Measurements from ENCODE around the gene FUBP1. TPM values are rescaled to one million over a fixed set of nuclear protein-coding genes. Genes with fewer than 3 reads are reported as not detected.

The FUBP1 gene
- total and polyA plus RNA-seq, 9 of the 15 experiments (the other 6 are each of a cell fraction or from before 2014, with no cell fraction given), result 104 to 294 (median 213) TPM

DNA sequence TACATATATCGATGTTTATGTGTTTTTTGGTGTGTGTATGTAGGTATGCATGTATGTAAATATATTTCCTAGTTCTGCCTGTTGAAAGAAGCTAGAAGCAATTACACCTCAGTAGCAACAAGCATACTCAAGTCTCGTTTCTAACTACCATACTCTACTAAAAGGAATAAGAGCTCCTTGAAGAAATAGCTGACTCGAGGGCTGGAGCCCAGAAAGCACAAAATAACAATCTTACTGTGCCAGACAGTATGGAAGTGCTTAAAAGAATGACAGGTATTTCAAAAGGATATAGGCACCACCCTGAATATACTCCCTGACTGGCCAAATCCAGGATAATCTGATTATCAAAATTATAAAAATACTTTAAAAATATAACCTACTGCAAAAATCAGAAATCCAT lies 23.2 kb downstream of the FUBP1 start:
- FAIRE-seq, result no peak
- in situ Hi-C loops (cut with MboI), result no loop called here
- no peak for TF ChIP-seq ZZZ3 (IDR thresholded peaks at IDR 0.05)
- TF ChIP-seq RAD51 (IDR thresholded peaks at IDR 0.05; ENCODE audit: borderline replicate concordance, low read depth), result no peak
- no peak for TF ChIP-seq ZNF583 (CRISPR knock-in tag; IDR thresholded peaks at IDR 0.05)
- TF ChIP-seq, protein P1, sequence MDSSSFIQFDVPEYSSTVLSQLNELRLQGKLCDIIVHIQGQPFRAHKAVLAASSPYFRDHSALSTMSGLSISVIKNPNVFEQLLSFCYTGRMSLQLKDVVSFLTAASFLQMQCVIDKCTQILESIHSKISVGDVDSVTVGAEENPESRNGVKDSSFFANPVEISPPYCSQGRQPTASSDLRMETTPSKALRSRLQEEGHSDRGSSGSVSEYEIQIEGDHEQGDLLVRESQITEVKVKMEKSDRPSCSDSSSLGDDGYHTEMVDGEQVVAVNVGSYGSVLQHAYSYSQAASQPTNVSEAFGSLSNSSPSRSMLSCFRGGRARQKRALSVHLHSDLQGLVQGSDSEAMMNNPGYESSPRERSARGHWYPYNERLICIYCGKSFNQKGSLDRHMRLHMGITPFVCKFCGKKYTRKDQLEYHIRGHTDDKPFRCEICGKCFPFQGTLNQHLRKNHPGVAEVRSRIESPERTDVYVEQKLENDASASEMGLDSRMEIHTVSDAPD (CRISPR knock-in tag; IDR thresholded peaks at IDR 0.05), result no peak
- TF ChIP-seq, protein P2, sequence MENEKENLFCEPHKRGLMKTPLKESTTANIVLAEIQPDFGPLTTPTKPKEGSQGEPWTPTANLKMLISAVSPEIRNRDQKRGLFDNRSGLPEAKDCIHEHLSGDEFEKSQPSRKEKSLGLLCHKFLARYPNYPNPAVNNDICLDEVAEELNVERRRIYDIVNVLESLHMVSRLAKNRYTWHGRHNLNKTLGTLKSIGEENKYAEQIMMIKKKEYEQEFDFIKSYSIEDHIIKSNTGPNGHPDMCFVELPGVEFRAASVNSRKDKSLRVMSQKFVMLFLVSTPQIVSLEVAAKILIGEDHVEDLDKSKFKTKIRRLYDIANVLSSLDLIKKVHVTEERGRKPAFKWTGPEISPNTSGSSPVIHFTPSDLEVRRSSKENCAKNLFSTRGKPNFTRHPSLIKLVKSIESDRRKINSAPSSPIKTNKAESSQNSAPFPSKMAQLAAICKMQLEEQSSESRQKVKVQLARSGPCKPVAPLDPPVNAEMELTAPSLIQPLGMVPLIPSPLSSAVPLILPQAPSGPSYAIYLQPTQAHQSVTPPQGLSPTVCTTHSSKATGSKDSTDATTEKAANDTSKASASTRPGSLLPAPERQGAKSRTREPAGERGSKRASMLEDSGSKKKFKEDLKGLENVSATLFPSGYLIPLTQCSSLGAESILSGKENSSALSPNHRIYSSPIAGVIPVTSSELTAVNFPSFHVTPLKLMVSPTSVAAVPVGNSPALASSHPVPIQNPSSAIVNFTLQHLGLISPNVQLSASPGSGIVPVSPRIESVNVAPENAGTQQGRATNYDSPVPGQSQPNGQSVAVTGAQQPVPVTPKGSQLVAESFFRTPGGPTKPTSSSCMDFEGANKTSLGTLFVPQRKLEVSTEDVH (IDR thresholded peaks at IDR 0.05; ENCODE audit: low read depth, partially characterized antibody), result no peak
- TF ChIP-seq, protein P3, sequence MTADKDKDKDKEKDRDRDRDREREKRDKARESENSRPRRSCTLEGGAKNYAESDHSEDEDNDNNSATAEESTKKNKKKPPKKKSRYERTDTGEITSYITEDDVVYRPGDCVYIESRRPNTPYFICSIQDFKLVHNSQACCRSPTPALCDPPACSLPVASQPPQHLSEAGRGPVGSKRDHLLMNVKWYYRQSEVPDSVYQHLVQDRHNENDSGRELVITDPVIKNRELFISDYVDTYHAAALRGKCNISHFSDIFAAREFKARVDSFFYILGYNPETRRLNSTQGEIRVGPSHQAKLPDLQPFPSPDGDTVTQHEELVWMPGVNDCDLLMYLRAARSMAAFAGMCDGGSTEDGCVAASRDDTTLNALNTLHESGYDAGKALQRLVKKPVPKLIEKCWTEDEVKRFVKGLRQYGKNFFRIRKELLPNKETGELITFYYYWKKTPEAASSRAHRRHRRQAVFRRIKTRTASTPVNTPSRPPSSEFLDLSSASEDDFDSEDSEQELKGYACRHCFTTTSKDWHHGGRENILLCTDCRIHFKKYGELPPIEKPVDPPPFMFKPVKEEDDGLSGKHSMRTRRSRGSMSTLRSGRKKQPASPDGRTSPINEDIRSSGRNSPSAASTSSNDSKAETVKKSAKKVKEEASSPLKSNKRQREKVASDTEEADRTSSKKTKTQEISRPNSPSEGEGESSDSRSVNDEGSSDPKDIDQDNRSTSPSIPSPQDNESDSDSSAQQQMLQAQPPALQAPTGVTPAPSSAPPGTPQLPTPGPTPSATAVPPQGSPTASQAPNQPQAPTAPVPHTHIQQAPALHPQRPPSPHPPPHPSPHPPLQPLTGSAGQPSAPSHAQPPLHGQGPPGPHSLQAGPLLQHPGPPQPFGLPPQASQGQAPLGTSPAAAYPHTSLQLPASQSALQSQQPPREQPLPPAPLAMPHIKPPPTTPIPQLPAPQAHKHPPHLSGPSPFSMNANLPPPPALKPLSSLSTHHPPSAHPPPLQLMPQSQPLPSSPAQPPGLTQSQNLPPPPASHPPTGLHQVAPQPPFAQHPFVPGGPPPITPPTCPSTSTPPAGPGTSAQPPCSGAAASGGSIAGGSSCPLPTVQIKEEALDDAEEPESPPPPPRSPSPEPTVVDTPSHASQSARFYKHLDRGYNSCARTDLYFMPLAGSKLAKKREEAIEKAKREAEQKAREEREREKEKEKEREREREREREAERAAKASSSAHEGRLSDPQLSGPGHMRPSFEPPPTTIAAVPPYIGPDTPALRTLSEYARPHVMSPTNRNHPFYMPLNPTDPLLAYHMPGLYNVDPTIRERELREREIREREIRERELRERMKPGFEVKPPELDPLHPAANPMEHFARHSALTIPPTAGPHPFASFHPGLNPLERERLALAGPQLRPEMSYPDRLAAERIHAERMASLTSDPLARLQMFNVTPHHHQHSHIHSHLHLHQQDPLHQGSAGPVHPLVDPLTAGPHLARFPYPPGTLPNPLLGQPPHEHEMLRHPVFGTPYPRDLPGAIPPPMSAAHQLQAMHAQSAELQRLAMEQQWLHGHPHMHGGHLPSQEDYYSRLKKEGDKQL (CRISPR knock-in tag; IDR thresholded peaks at IDR 0.05; ENCODE audit: borderline replicate concordance), result no peak
- TF ChIP-seq, protein P4, sequence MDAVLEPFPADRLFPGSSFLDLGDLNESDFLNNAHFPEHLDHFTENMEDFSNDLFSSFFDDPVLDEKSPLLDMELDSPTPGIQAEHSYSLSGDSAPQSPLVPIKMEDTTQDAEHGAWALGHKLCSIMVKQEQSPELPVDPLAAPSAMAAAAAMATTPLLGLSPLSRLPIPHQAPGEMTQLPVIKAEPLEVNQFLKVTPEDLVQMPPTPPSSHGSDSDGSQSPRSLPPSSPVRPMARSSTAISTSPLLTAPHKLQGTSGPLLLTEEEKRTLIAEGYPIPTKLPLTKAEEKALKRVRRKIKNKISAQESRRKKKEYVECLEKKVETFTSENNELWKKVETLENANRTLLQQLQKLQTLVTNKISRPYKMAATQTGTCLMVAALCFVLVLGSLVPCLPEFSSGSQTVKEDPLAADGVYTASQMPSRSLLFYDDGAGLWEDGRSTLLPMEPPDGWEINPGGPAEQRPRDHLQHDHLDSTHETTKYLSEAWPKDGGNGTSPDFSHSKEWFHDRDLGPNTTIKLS (IDR thresholded peaks at IDR 0.05; ENCODE audit: borderline replicate concordance, low read depth), result no peak
- TF ChIP-seq RBM17 (IDR thresholded peaks at IDR 0.05; ENCODE audit: borderline replicate concordance, low read depth, low read length), result no peak
- TF ChIP-seq KHSRP (IDR thresholded peaks at IDR 0.05), result no peak
- no peak for TF ChIP-seq NR2C1 (IDR thresholded peaks at IDR 0.05)
- TF ChIP-seq NR2C1 (tag; IDR thresholded peaks at IDR 0.05), result no peak
- no peak for TF ChIP-seq BDP1 (IDR thresholded peaks at IDR 0.05; ENCODE audit: insufficient read depth, insufficient read length)

More for the DNA sequence above, 23.2 kb downstream of the FUBP1 start:
- Histone ChIP-seq H3K27ac (ENCODE audit: extremely low read depth, low read depth, low read length) (no peak overlapping the region), H4K20me1 (replicated peaks; ENCODE audit: control insufficient read depth, insufficient read depth, low read length) (no peaks in the 10 kb centered on the region), H3K4me3 (no peak overlapping the region), H3K79me2 (ENCODE audit: control insufficient read depth, insufficient read depth, low read length) (peaks cover 22% of the 10 kb centered on the region; the same call in 2 of the 3 replicates), H3K4me2 (ENCODE audit: insufficient read depth, low read length) (no peak overlapping the region), H3K27me3 (ENCODE audit: control insufficient read depth in 2 of 2, insufficient read depth in 2 of 2, low read length in 2 of 2) (no peaks in the 10 kb centered on the region), H3K36me3 (ENCODE audit: control insufficient read depth, insufficient read depth, low read length) (peaks cover 99% of the 10 kb centered on the region), H3K4me1 (replicated peaks in 1 of 2; ENCODE audit: control insufficient read depth in 2 of 2, insufficient read depth in 2 of 2, low read length in 2 of 2) (no peaks in the 10 kb centered on the region), H3K9me1 (ENCODE audit: control insufficient read depth, insufficient read depth, low read length) (no peaks in the 10 kb centered on the region), H2AFZ (ENCODE audit: low read depth, low read length) (no peak overlapping the region), H3K9me3 (replicated peaks; ENCODE audit: control insufficient read depth, insufficient read depth, low read depth, low read length) (no peaks in the 10 kb centered on the region), H3K9ac (ENCODE audit: insufficient read depth in 1 of 2, low read depth in 2 of 2, low read length in 2 of 2) (no peak overlapping the region)
- DNase-seq (ENCODE audit: extremely low read depth in 1 of 4, low spot score in 3 of 4), result no peak
- no TSS peak for BruUV-seq (replicated peaks)
- CTCF ChIA-PET (ENCODE audit: low intra/inter-chr PET ratio), result no interaction called here
- ATAC-seq, result no peak
- intact Hi-C loops (cut with micrococcal nuclease), result no loop called here
- 90% methylated on average over 3 of the region's 3 CpGs for WGBS (ENCODE audit: insufficient coverage, low coverage, missing lambda C conversion rate)
- POLR2A ChIA-PET, result interaction anchor here (0.6 to 2.8 kb wide), 5 partner anchors 8 to 282 kb away, joined by 3 to 8 read pairs (median 7); no protein-coding TSS in a partner anchor
